ENCODE results near the gene PGP.
"Not testable (repeated sequence)": the region's sequence is repeated elsewhere in the genome, so short reads cannot be mapped to it uniquely, and the experiment has no call there.

Gene PGP, protein sequence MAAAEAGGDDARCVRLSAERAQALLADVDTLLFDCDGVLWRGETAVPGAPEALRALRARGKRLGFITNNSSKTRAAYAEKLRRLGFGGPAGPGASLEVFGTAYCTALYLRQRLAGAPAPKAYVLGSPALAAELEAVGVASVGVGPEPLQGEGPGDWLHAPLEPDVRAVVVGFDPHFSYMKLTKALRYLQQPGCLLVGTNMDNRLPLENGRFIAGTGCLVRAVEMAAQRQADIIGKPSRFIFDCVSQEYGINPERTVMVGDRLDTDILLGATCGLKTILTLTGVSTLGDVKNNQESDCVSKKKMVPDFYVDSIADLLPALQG

DNA sequence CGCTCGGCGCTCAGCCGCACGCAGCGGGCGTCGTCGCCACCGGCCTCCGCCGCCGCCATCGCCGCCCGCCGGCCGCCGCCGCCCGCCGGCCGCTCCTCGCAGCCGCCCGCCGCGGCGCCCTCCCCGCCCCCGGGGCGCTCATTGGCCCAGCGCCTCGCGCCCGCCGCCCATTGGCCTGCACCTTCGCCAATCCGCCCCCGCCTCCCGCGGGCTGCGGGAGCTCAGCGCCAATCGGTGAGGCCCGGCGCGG, at the start of gene PGP:
PGP (minus strand) TSS at position 122 of the 250 bp plus-strand sequence; CDS start at position 59, 63 bp downstream.
- DNase-seq, result no peak

DNA sequence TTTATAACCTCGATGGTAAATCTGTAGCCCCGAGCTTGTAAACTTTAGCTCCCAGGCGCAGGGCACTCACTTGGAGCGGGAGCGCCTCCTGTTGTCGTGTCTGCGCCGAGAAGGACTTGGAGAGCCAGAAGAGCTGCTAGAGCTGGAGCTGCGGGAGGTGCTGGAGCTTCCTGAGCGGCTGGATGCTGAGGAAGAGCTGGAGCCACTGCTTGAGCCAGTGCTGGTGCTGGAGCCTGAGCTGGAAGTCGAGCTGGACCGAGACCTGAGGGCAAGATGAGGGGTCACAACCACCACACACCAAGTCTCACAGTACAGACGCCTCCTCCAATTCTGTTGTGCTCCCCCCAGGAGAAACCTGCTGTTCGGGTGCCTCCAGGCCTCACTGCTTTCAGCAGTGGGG, 48.4 kb upstream of the PGP start:
- not testable (repeated sequence) for DNase-seq

- DNase-seq, result no peak
Measured at GRCh38 chr16:2260250-2260649, 45.6 kb upstream of the PGP start.

DNA sequence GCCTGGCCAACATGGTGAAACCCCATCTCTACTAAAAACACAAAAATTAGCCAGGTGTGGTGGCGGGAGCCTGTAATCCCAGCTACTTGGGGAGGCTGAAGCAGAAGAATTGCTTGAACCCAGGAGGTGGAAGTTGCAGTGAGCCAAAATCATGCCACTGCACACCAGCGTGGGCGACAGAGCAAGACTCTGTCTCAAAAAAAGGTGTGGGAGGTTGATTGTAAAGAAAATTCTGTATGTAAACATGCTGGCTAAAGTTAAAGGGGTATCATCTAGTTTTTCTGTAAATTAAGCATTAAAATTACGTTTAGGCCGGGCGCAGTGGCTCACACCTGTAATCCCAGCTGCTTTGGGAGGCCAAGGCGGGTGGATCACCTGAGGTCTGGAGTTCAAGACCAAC, 43.9 kb upstream of the PGP start:
- not testable (repeated sequence) for DNase-seq

GRCh38 chr16:2257726-2258125, 43.1 kb upstream of the PGP start:
- no peak for DNase-seq

DNA sequence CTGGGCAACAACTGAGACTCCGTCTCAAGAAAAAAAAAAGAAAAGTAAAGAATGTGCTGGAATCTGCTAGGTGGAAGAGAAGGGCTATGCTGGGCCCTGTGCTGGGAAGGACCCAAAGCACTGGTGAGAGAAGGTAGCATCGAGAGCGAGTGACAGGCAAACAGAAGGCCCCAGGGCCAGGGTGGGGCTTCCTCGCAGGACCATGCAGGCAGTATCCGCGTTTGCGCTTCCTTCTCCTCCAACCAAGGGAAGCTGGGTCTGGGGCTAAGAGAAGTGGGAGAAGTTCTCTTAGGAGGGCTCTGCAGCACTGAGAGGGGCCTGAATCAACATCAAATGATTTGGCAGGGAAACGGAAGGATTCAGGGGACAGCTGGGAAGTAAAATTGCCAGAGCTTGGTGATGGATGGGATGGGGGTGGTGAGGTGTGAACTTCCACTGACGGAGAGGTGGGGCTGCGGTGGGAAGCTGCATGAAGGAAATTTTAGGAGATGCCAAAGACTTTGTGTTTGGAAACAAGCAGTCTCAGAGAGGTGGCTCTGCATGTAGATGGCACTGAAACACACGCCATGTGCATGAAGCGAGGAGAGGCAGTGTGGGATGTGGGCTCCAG, 42.0 kb upstream of the PGP start:
- DNase-seq, result no peak

DNA sequence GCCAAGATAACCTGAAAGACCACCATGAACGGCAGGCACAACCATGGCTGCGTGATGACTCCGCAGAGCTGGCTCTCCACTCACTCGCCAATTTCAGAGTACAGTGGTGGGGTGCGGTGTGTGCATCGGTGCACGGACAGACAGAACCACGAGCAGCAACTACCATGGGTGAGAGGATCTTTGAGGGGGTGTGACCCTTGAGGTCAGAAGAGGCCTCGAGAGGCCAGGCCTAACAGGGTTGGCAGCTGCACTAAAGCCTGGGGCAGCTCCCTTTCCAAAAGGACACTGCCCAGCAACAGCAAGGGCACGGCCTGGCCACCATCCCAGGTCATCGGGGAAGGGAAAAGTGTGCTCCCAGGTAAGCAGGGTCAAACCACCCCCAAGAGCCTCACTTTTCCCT, 38.7 kb upstream of the PGP start:
- DNase-seq, result no peak

DNA sequence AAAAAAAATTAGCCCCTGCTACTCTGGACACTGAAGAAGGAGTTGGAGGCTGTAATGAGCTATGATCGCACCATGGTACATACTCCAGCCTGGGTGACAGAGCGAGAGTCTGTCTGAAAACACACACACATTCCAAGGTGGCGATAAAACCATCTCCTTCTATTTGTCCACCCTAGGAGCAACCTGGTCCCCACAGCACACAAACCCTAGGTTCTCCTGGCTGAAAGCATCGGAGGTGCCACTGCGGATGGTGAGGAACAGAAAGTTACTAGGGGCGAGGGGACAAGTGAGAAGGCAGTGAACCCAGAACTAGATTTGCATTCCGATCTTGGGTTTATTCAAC, 38.1 kb upstream of the PGP start:
- no peak for DNase-seq

DNA sequence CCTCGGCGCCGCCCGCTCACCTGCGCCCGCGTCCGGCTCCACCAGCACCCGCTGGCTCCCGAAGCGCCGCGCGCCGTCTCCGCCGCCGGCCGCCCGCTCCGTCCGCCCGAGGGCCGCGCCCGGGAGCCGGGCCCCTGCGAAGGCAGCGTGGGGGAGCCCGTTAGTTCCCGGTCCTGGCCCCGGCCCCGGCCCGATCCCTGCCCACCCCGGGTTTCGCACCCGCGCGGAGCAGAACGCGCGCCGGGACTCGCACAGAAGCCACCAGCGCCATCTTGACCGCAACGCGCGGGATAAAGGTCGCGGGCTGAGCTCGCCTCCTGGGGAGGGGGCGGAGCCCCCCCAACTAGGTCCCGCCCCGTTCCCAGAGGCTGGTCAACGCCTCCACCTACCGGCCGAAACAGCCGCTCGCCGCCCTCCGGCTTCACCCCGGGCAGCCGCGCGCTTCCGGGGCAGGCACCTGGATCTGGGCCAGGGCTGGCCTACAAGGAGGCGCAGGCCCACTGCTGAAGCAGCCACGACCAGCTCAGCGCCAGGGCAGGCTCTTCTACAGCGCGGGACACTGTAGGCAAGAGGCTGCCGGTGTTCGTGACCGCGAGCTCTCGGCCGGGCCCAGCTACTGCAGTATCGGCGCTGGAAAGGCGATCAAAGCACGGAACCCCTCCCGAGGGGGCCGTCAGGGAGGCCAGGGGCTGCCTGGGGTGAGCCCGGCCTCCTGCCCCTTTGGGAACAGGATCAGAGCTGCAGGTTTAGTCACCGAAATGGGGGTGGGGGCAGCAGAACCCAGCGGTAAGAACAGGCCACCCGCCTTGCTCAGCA, 36.9 kb upstream of the PGP start, which contains the start of gene ECI1:
ECI1 (minus strand) TSS at position 292 of the 816 bp plus-strand sequence; CDS start at position 271, 21 bp downstream.
- DNase-seq, result peak; percentile 57

DNA sequence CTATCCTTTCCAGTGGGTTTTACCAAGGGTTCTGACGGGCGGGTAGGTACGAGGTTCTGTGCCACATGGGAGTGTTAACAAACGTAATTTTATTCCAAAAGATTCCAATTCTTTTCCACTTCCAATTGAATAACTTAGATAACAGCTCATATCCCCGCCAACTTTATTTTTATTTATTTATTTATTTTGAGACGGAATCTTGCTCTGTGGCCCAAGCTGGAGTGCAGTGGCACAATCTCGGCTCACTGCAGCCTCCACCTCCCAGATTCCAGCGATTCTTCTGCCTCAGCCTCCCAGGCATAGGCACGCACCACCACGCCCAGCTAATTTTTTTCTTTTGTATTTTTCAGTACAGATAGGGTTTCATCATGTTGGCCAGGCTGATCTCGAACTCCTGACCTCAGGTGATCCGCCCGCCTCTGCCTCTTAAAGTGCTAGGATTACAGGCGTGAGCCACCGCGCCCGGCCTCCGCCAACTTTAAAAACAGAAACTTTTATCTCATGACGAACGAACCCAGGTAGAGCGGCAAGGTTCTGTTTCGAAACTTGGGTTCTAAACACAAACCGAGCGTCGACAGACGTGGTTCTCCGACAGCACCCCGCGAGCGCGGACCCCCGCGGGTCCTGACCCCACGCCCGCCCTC, 36.1 kb upstream of the PGP start:
- peak; percentile 57 for DNase-seq

DNA sequence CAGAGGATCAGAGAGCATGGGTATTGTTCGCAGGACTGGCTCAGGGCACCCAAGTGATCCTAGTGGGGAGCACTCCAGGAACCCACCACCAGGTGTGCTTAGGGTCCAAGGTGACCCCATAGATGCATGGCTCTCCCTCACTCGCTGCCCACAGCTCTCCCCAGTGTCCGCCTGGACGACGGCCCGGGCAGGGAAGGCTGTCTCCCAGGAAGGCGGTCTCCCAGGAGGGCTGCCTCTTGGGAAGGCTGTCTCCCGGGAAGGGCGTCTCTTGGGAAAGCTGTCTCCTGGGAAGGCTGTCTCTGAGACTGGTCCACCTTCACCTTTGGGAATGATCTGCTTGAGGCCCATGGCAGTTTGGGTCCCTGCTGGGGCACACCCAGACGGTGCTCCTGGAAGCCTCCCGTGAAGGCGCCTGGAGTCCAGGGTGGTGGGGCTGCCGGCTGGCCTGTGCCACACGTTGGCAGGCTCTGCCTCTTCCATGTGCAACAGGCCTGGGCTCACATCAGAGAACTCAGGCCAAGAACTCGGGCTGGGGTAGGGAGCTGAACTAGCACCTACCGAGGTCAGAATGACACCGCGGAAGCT, 31.8 kb upstream of the PGP start:
- no peak for DNase-seq

DNA sequence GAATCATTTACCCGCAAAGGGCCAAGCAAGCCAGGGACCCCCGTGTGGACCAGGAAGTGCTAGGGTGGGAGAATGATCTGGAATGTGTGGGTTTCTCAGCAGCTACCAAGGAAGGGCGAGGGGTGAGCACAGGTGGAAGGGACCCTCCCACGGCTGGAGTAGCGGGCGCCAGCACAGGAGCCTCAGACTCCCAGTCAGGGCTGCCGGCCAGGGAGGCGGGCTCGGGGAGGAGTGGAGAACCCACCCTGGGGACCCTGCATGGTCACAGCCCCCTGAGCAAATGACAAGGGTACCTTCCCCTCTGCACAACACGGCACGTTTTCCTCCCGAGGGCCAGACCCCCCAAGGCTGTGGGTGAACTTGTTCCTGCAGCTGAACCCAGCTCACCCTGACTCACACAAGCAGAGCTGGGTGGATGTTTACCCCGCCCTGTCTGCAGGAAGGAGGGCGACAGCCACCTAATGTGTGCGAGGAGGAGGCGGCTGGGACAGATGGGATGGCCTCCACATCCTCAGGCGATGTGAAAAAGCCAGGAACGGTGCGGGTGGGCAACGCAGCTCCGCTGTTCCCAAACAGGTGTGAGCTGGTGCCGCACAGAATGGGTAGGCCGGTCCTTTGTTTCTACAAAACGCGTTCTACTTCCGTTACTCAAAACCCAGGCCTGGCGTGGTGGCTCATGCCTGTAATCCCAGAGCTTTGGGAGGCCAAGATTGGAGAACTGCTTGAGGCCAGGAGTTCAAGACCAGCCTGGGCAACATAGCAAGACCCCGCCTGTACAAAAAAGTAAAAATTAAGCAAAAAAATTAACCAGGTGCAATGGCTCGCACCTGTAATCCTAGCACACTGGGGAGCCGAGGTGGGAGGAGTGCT, 30.5 kb upstream of the PGP start:
- DNase-seq, result no peak

- DNase-seq, result no peak
Measured at GRCh38 chr16:2244301-2244700, 29.7 kb upstream of the PGP start.

DNA sequence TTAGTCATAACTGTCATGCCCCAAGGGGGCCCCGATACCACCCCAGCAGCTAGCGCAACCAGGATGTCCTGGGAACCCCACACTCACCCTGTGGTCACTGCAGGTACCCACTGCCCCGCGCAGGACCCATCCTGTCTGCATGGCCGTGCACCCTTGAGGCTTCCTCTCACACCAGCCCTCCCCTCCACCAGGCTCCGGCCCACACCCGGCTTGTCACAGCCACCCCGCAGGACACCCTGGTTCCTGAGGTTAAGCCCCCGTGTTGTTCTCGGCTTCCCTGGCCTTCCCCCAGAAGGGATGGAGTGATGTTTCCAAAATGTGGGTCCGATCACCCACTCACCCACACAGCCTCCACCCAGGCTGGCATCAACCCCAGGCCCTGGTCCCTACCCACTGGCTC, 29.1 kb upstream of the PGP start:
- no peak for DNase-seq

DNA sequence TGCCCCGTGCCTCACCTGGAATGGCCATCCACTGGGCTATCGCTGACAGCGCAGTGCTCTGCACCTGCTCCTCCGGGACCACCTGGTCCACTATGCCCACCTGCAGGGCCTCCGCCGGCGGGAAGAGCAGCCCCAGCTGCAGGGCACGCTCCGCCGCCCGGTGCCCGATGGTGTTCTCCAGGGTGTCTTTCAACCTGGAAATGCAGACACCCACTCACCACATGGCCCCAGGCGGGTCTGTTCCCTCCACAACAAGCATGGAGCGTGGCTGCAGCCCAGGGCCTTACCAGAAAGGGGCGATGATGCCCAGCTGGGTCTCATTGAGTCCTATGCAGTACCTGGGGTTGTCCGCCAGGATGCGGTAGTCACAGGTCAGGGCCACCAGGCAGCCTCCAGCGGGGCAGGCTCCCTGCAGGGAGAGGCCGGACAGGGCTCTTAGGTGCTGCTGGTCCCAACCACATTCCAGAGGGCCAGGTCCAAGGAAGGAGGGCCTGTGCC, 28.4 kb upstream of the PGP start:
- DNase-seq, result no peak

DNA sequence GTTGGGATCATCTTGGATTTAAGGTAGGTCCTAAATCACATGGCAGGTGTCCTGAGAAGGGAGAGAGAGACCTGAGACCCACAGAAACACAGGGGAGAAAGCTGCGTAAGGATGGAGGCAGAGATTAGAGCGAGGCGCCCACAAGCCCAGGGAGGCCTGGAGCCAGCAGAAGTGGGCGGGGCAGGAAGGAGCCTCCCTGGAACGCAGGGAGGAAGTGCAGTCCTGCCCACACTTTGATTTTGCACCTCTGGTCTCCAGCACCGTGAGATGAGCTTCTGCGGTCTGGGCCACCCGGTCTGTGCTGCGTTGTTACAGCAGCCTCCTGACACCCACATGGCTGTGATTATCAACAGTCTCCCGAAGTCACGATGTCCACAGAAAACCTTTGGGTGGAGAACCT, 28.0 kb upstream of the PGP start:
- no peak for DNase-seq

- not testable (repeated sequence) for DNase-seq
Measured at GRCh38 chr16:2240331-2240730, 25.7 kb upstream of the PGP start.

DNA sequence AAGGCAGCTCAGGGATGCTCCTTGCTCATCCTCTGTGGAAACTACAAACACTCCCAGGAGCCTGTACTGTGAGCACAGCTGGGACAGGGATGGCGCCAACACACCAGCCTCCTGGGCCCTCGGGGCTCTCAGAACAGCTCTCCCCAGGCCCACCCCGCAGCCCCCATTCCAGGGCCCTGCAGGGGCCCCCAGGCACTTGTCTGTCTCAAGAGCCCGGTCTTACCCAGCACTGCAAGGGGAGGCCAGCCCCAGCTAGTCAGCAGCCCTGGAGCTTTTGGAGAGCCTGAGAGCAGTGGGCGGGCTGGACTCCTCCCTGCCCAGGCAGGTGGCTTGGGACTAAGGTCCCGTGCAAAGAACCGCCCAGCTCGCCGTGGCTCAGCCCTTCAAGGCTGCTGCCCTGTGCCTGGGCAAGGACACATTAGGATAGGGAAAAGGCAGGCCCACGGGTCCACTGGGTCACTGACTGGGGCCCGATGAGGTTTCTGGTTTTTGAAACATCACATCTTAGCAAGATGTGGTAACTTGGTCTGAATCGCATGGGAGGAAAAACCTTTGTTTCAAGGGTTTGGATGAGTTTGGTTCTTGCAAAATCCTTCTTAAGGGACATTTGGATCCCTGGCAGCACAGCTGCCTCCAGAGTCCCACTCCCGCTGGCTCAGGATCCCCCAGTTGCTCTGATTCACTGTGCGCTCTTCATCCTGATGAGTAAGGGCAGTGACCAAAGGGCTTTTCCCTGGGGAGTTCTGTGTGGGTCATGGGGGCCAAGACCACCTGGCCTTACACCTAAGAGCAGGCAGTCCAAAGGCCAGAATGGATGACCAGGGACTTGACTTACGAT, 24.4 kb upstream of the PGP start:
- no peak for DNase-seq

DNA sequence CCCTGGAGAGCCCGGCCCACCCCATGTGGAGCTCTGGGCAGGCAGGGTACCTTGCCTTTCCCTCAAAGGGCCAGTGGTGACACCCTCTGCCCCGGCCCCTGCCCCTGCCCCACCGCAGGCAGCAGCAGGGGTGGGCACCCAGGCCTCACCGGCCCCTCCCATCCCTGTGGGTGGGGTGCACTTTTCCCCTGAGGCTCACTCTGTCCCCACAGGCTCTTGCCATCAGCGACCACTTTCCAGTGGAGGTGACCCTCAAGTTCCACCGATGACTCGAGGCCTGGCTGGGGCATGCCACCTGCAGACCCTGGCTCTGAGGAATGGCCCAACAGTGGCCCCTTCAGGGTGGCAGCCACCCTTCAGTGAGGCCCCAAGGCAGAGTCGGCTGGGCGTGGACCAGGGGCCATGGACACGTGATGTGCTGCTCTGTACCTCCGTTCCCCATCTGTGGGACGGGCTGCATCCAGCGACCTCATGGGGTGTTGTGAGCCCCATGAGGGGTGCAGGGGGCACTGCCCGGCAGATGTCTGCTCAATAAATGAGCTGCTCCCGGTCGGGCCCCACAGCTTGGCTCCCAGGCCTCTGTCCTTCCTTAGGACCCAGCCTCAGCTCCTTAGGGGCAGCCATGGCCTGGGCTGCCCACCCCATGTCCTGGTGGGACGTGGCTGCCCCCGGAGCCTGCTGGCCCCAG, 23.7 kb upstream of the PGP start:
- DNase-seq, result no peak

DNA sequence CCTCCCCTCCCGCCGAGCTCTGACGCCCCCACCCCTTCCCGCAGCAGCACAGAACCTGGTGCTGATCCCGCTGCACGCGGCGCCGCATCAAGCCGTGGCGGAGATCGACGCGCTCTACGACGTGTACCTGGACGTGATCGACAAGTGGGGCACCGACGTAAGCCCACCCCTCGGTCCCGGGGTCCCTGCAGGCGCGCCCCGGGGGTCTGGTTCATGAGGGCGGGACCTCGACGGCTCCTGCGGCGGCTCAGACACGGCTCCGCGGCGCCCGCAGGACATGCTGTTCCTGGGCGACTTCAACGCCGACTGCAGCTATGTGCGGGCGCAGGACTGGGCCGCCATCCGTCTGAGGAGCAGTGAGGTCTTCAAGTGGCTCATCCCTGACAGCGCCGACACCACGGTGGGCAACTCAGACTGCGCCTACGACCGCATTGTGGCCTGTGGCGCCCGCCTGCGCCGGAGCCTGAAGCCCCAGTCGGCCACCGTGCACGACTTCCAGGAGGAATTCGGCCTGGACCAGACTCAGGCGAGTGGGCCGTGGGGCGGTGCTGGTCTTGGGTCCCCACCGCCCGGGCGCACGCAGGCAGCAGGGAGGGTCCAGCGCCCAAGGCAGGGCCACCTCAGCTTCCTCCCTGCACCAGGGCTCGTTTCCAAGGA, 23.0 kb upstream of the PGP start:
- DNase-seq, result no peak
